Liver (tissue), 3 donors: Measurements from ENCODE around the gene SURF2.

Experiments
- EGR1 ChIP-seq, 2 donors: IDR thresholded peaks; 2 replicates each; pipeline ENCODE4 v1.6.1; 2016 to 2018; ENCODE audit warnings: antibody characterized with exemption in 2 of 2, low read depth in 2 of 2
- FOXA1 ChIP-seq: IDR thresholded peaks from 2 replicates; pipeline ENCODE4 v1.6.1; 2016; ENCODE audit warnings: antibody characterized with exemption
- GABPA ChIP-seq, 2 donors: IDR thresholded peaks in 1 of 2; conservative IDR thresholded peaks in 1 of 2; 2 replicates each; pipeline ENCODE4 v1.6.1; 2016; ENCODE audit warnings: antibody characterized with exemption in 2 of 2, mild to moderate bottlenecking in 1 of 2, moderate library complexity in 1 of 2
- HNF4A ChIP-seq, 2 donors: conservative IDR thresholded peaks; 2 replicates each; pipeline ENCODE4 v1.6.1; 2016; ENCODE audit warnings: antibody characterized with exemption in 2 of 2, mild to moderate bottlenecking in 2 of 2
- JUND ChIP-seq, 2 donors: IDR thresholded peaks; 2 replicates each; pipeline ENCODE4 v1.6.1; 2016; ENCODE audit warnings: antibody characterized with exemption in 2 of 2
- NR2F2 ChIP-seq: IDR thresholded peaks from 2 replicates; pipeline ENCODE4 v1.6.1; 2016; ENCODE audit warnings: antibody characterized with exemption
- RAD21 ChIP-seq, 2 donors: IDR thresholded peaks; 2 replicates each; pipeline ENCODE4 v1.6.1; 2016; ENCODE audit warnings: antibody characterized with exemption in 2 of 2, mild to moderate bottlenecking in 2 of 2
- SP1 ChIP-seq: IDR thresholded peaks from 2 replicates; pipeline ENCODE4 v1.6.1; 2018; ENCODE audit warnings: antibody characterized with exemption, mild to moderate bottlenecking
- TAF1 ChIP-seq: conservative IDR thresholded peaks from 2 replicates; pipeline ENCODE4 v1.6.1; 2016; ENCODE audit warnings: antibody characterized with exemption, mild to moderate bottlenecking
- TF ChIP-seq, protein P1 (sequence below): fragments of 150-350 bp; IDR thresholded peaks from 2 replicates; pipeline ENCODE4 v1.5.1; 2017; ENCODE audit warnings: improper control_type of control experiment, low read depth, low read length; ENCODE audit not compliant: missing input control
- TF ChIP-seq, protein P2 (sequence below): IDR thresholded peaks from 2 replicates; pipeline ENCODE4 v1.6.1; 2016; ENCODE audit warnings: antibody characterized with exemption
- TF ChIP-seq, protein P3 (sequence below): IDR thresholded peaks from 2 replicates; pipeline ENCODE4 v1.6.1; 2016; ENCODE audit warnings: antibody characterized with exemption, mild to moderate bottlenecking
- TF ChIP-seq, protein P4 (sequence below): IDR thresholded peaks from 2 replicates; pipeline ENCODE4 v1.6.1; 2016; ENCODE audit warnings: antibody characterized with exemption
- TF ChIP-seq, protein P5 (sequence below): IDR thresholded peaks from 2 replicates; pipeline ENCODE4 v1.6.1; 2016; ENCODE audit warnings: antibody characterized with exemption
- donor health status: healthy.
- donor health status: healthy.

DNA sequence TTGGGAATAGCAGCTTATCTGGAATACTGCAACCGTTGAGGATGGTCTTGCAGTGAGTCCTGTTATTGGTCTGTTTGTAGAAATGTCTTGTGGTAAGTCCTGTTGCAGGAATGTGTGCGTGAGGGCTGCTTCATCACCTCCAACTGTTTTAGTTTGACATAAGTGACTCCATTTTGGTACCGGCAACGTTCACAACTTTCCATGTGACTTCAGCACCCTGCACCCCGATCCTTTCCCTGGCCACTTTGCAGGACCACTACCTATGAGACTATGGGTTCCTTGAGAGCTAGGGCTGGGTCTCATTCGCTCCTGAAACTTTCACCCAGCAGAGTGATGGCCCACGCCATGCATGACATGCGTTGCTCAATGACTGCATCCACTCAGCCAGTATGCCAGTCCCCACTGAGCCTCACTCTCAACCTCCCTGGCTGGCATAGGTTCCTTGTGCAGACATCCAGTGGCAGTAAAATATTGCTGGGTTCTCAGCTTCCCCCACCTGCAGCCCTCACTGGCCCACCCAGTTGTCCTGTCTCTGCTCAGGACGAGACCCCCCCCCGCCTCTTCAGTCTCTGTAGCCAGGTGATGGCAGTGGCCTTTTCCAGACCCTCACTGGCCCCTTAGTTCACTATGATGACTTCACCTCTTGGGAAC, 28.4 kb upstream of the SURF2 start:
- TF ChIP-seq GABPA (IDR thresholded peaks at IDR 0.05 in 1 of 2, conservative IDR thresholded peaks at IDR 0.05 in 1 of 2) (no peak), RAD21 (IDR thresholded peaks at IDR 0.05) (no peak), EGR1 (IDR thresholded peaks at IDR 0.05; ENCODE audit: low read depth in 2 of 2) (no peak), FOXA1 (no peak), NR2F2 (no peak), TAF1 (no peak), JUND (IDR thresholded peaks at IDR 0.05) (no peak), SP1 (no peak), HNF4A (conservative IDR thresholded peaks at IDR 0.05) (no peak)
- TF ChIP-seq, protein P1, sequence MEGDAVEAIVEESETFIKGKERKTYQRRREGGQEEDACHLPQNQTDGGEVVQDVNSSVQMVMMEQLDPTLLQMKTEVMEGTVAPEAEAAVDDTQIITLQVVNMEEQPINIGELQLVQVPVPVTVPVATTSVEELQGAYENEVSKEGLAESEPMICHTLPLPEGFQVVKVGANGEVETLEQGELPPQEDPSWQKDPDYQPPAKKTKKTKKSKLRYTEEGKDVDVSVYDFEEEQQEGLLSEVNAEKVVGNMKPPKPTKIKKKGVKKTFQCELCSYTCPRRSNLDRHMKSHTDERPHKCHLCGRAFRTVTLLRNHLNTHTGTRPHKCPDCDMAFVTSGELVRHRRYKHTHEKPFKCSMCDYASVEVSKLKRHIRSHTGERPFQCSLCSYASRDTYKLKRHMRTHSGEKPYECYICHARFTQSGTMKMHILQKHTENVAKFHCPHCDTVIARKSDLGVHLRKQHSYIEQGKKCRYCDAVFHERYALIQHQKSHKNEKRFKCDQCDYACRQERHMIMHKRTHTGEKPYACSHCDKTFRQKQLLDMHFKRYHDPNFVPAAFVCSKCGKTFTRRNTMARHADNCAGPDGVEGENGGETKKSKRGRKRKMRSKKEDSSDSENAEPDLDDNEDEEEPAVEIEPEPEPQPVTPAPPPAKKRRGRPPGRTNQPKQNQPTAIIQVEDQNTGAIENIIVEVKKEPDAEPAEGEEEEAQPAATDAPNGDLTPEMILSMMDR: no peak
- TF ChIP-seq, protein P2, sequence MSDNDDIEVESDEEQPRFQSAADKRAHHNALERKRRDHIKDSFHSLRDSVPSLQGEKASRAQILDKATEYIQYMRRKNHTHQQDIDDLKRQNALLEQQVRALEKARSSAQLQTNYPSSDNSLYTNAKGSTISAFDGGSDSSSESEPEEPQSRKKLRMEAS: no peak
- TF ChIP-seq, protein P3, sequence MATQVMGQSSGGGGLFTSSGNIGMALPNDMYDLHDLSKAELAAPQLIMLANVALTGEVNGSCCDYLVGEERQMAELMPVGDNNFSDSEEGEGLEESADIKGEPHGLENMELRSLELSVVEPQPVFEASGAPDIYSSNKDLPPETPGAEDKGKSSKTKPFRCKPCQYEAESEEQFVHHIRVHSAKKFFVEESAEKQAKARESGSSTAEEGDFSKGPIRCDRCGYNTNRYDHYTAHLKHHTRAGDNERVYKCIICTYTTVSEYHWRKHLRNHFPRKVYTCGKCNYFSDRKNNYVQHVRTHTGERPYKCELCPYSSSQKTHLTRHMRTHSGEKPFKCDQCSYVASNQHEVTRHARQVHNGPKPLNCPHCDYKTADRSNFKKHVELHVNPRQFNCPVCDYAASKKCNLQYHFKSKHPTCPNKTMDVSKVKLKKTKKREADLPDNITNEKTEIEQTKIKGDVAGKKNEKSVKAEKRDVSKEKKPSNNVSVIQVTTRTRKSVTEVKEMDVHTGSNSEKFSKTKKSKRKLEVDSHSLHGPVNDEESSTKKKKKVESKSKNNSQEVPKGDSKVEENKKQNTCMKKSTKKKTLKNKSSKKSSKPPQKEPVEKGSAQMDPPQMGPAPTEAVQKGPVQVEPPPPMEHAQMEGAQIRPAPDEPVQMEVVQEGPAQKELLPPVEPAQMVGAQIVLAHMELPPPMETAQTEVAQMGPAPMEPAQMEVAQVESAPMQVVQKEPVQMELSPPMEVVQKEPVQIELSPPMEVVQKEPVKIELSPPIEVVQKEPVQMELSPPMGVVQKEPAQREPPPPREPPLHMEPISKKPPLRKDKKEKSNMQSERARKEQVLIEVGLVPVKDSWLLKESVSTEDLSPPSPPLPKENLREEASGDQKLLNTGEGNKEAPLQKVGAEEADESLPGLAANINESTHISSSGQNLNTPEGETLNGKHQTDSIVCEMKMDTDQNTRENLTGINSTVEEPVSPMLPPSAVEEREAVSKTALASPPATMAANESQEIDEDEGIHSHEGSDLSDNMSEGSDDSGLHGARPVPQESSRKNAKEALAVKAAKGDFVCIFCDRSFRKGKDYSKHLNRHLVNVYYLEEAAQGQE: no peak
- TF ChIP-seq, protein P4, sequence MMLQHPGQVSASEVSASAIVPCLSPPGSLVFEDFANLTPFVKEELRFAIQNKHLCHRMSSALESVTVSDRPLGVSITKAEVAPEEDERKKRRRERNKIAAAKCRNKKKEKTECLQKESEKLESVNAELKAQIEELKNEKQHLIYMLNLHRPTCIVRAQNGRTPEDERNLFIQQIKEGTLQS: no peak
- TF ChIP-seq, protein P5, sequence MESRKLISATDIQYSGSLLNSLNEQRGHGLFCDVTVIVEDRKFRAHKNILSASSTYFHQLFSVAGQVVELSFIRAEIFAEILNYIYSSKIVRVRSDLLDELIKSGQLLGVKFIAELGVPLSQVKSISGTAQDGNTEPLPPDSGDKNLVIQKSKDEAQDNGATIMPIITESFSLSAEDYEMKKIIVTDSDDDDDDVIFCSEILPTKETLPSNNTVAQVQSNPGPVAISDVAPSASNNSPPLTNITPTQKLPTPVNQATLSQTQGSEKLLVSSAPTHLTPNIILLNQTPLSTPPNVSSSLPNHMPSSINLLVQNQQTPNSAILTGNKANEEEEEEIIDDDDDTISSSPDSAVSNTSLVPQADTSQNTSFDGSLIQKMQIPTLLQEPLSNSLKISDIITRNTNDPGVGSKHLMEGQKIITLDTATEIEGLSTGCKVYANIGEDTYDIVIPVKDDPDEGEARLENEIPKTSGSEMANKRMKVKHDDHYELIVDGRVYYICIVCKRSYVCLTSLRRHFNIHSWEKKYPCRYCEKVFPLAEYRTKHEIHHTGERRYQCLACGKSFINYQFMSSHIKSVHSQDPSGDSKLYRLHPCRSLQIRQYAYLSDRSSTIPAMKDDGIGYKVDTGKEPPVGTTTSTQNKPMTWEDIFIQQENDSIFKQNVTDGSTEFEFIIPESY: no peak
